Tibial nerve (tissue), 4 donors: ENCODE measurements around the gene SYT9. TPM values are rescaled to one million over a fixed set of nuclear protein-coding genes. Genes with fewer than 3 reads are reported as not detected.
A peak's percentile ranks its signal among the peaks of the same experiment; 100 is the strongest.

Experiments used
- DNase-seq, 2 donors: peaks; one replicate each; pipeline ENCODE4 v3.0.0-alpha.2; 2019; ENCODE audit warnings: low spot score in 2 of 2
- H3K27ac ChIP-seq, 4 donors: fragments of 200-600 bp; sonication (generic) in 3 of 4; one replicate each; pipeline ENCODE4 v1.5.1; 2017 to 2019; ENCODE audit warnings: mild to moderate bottlenecking in 1 of 4
- H3K27me3 ChIP-seq, 2 donors: fragments of 200-600 bp; sonication (generic) in 1 of 2; one replicate each; pipeline versions ENCODE4 v1.5.1 to v1.6.0; 2017 to 2019
- H3K36me3 ChIP-seq, 3 donors: fragments of 200-600 bp; sonication (generic); one replicate each; pipeline ENCODE4 v1.5.1; 2018 to 2019
- H3K4me1 ChIP-seq, 4 donors: fragments of 200-600 bp; sonication (generic) in 3 of 4; one replicate each; pipeline ENCODE4 v1.5.1; 2017 to 2019
- H3K4me3 ChIP-seq, 4 donors: fragments of 200-600 bp; sonication (generic) in 3 of 4; one replicate each; pipeline ENCODE4 v1.5.1; 2017 to 2019; ENCODE audit warnings: mild to moderate bottlenecking in 1 of 4, moderate library complexity in 1 of 4
- H3K9me3 ChIP-seq, 4 donors: fragments of 200-600 bp; sonication (generic) in 3 of 4; one replicate each; pipeline ENCODE4 v1.5.1; 2017 to 2019
- CTCF ChIP-seq, 5 experiments: fragments of 200-600 bp in 3 of 5; fragments of 450-650 bp in 2 of 5; sonication (generic) in 3 of 5; IDR thresholded peaks; one replicate each; pipeline ENCODE4 v1.5.1; 2016 to 2019; ENCODE audit warnings: antibody characterized with exemption in 5 of 5, mild to moderate bottlenecking in 3 of 5, moderate library complexity in 2 of 5
- EP300 ChIP-seq, 2 donors: sonication (generic); formaldehyde crosslinking; IDR thresholded peaks; one replicate each; pipeline ENCODE4 v1.6.1; 2017; ENCODE audit warnings: antibody characterized with exemption in 2 of 2, mild to moderate bottlenecking in 1 of 2
- POLR2A ChIP-seq, 2 donors: fragments of 450-650 bp; IDR thresholded peaks; one replicate each; pipeline ENCODE4 v1.6.1; 2017; ENCODE audit warnings: antibody characterized with exemption in 2 of 2, mild to moderate bottlenecking in 2 of 2, moderate library complexity in 2 of 2
- WGBS, 2 donors: methylation state at CpG; one replicate each; pipeline ENCODE4 v1.1.5; 2018; 5-methylcytosine and 5-hydroxymethylcytosine counted together
- total RNA-seq, 4 donors: library from RNA; depleted of rRNA; stranded (reverse); fragments of >200 nt; gene quantifications; one replicate each; pipeline ENCODE4 v1.1.0, GENCODE V29; 2016

SYT9 gene
- total RNA-seq, 4 donors from 2014 or later: 0.21 to 0.30 TPM; not detected in 2

GRCh38 chr11:7270233-7270865 is 18.6 kb downstream of the SYT9 start:
- 74 to 78% methylated on average over 3 of the region's 3 CpGs for WGBS, 2 donors

GRCh38 chr11:7272373-7272772 is 20.7 kb downstream of the SYT9 start:
- H3K9me3 ChIP-seq: no peaks in the 10 kb centered on the region
- WGBS, 2 donors: 43 to 44% methylated on average over 2 of the region's 2 CpGs
- TF ChIP-seq CTCF (IDR thresholded peaks at IDR 0.05): no peak
- TF ChIP-seq POLR2A (IDR thresholded peaks at IDR 0.05): no peak
- no peak for TF ChIP-seq EP300 (IDR thresholded peaks at IDR 0.05)
- DNase-seq: no peak
- H3K4me1 ChIP-seq: no peaks in the 10 kb centered on the region
- no peak overlapping the region for H3K27ac ChIP-seq
- H3K27me3 ChIP-seq: no peaks in the 10 kb centered on the region
- H3K4me3 ChIP-seq: no peak overlapping the region
- H3K36me3 ChIP-seq: no peaks in the 10 kb centered on the region

More at GRCh38 chr11:7270233-7270865, 18.6 kb downstream of the SYT9 start:
- no peak overlapping the region for H3K4me3 ChIP-seq
- TF ChIP-seq EP300 (IDR thresholded peaks at IDR 0.05) (no peak), POLR2A (IDR thresholded peaks at IDR 0.05) (no peak), CTCF (IDR thresholded peaks at IDR 0.05) (no peak)
- H3K36me3 ChIP-seq: no peaks in the 10 kb centered on the region
- no peaks in the 10 kb centered on the region for H3K9me3 ChIP-seq
- H3K27ac ChIP-seq: no peak overlapping the region
- no peaks in the 10 kb centered on the region for H3K4me1 ChIP-seq
- DNase-seq: no peak
- no peaks in the 10 kb centered on the region for H3K27me3 ChIP-seq

GRCh38 chr11:7275133-7275532 is 23.4 kb downstream of the SYT9 start:
- no peaks in the 10 kb centered on the region for H3K9me3 ChIP-seq
- no peak overlapping the region for H3K27ac ChIP-seq
- DNase-seq: no peak
- no peaks in the 10 kb centered on the region for H3K4me1 ChIP-seq
- no peak overlapping the region for H3K4me3 ChIP-seq
- H3K27me3 ChIP-seq: no peaks in the 10 kb centered on the region
- TF ChIP-seq POLR2A (IDR thresholded peaks at IDR 0.05) (no peak), EP300 (IDR thresholded peaks at IDR 0.05) (no peak), CTCF (IDR thresholded peaks at IDR 0.05) (no peak)
- no peaks in the 10 kb centered on the region for H3K36me3 ChIP-seq

- TF ChIP-seq CTCF (IDR thresholded peaks at IDR 0.05): peak in 3 of 5 experiments; percentile 19 to 31 (median 26)
- no peak for TF ChIP-seq EP300 (IDR thresholded peaks at IDR 0.05)
- no peak overlapping the region for H3K4me3 ChIP-seq
- no peaks in the 10 kb centered on the region for H3K9me3 ChIP-seq
- H3K27me3 ChIP-seq: no peaks in the 10 kb centered on the region
- H3K4me1 ChIP-seq: no peaks in the 10 kb centered on the region
- 74 to 76% methylated on average over 3 of the region's 3 CpGs for WGBS, 2 donors
- H3K27ac ChIP-seq: no peak overlapping the region
- no peak for DNase-seq
- no peaks in the 10 kb centered on the region for H3K36me3 ChIP-seq
These were observed 26.7 kb downstream of the SYT9 start for GRCh38 chr11:7278314-7278917.

GRCh38 chr11:7279676-7280075 is 28.0 kb downstream of the SYT9 start:
- H3K27ac ChIP-seq: no peak overlapping the region
- no peaks in the 10 kb centered on the region for H3K36me3 ChIP-seq
- WGBS, 2 donors: 81 to 83% methylated on average over 1 of the region's 1 CpG
- TF ChIP-seq EP300 (IDR thresholded peaks at IDR 0.05) (no peak), POLR2A (IDR thresholded peaks at IDR 0.05) (no peak)
- H3K27me3 ChIP-seq: no peaks in the 10 kb centered on the region
- H3K9me3 ChIP-seq: no peaks in the 10 kb centered on the region
- no peak for DNase-seq
- no peaks in the 10 kb centered on the region for H3K4me1 ChIP-seq
- H3K4me3 ChIP-seq: no peak overlapping the region
